ENCODE measurements around the gene WWOX.
"Not testable (repeated sequence)": the region's sequence is repeated elsewhere in the genome, so short reads cannot be mapped to it uniquely, and the experiment has no call there.

The WWOX gene

DNA sequence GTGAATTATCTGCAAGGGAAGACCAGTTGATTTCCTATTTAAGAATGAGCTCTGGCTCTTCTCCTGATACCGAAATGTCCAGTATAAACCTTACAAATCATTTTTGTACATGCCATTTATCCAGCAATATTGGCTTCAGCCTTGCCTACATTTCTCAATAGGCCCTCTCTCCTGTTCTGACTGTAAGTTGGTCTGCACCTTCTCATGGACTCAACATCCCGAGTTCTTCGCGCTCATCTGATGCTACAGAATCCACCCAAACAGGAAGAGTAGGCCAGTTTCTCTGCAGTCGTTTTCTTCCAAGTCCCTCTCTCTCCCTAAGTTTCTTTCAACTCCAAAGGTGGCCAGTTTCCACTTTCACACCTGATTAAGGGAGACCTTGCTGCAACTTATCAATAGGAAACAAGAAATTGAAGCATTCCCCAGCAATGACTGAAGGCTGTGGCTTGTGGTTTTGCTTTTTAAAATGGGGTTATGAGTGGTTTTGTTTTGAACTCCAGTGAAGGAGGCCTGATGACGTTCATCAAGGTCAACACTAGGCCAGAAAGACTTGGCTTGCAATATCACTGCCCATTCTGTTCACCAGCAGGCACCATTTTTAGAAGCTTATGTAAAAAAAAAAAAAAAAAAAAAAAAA is 1118.0 kb downstream of the WWOX start:
- no peak for DNase-seq (ENCODE audit: low spot score)

- DNase-seq (ENCODE audit: low spot score): no peak
Measured at GRCh38 chr16:79218351-79218750, 1118.9 kb downstream of the WWOX start.

DNA sequence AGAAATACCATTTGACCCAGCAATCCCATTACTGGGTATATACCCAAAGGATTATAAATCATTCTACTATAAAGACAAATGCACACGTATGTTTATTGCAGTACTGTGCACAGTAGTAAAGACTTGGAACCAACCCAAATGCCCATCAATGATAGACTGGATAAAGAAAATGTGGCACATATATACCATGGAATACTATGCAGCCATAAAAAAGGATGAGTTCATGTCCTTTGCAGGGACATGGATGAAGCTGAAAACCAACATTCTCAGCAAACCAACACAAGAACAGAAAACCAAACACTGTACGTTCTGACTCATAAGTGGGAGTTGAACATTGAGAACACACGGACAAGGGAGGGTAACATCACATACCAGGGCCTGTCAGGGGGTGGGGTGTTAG is 1126.5 kb downstream of the WWOX start:
- DNase-seq (ENCODE audit: low spot score): not testable (repeated sequence)

- no peak for DNase-seq (ENCODE audit: low spot score)
Measured at GRCh38 chr16:79229361-79229760, 1129.9 kb downstream of the WWOX start.

DNA sequence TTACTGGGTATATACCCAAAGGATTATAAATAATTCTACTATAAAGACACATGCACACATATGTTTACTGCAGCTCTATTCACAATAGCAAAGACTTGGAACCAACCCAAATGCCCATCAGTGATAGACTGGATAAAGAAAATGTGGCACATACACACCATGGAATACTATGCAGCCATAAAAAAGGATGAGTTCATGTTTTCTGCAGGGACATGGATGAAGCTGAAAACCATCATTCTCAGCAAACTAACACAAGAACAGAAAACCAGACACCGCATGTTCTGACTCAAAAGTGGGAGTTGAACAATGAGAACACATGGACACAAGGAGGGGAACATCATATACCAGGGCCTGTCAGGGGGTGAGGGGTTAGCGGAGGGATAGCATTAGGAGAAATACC is 1146.2 kb downstream of the WWOX start:
- not testable (repeated sequence) for DNase-seq (ENCODE audit: low spot score)

DNA sequence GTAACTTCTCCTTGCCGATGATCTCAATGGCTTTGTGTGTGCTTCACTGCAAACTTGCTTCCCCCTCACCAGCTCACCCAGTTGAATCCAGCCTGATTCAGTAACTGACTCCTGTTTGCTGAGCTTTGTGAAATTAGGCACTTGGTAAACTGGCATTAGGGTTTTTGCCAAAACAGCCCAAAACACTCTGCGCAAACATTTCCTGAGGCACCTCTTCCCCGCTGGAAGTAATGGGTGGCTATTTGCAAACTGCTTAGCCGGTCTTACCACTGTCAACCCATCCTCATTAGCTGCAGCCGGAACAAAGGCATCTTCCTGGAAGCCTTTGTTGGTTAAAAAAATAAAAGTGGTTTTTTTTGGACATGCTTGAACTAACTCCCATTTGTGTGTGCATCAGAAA is 1147.9 kb downstream of the WWOX start:
- no peak for DNase-seq (ENCODE audit: low spot score)

- no peak for DNase-seq (ENCODE audit: low spot score)
Measured at GRCh38 chr16:79248351-79248750, 1148.9 kb downstream of the WWOX start.

GRCh38 chr16:79250502-79251098 is 1151.1 kb downstream of the WWOX start:
- no peak for DNase-seq (ENCODE audit: low spot score)

GRCh38 chr16:79253100-79253631 is 1153.7 kb downstream of the WWOX start:
- no peak for DNase-seq (ENCODE audit: low spot score)

GRCh38 chr16:79257953-79258490 is 1158.6 kb downstream of the WWOX start:
- DNase-seq (ENCODE audit: low spot score): no peak

GRCh38 chr16:79260890-79261289 is 1161.4 kb downstream of the WWOX start:
- DNase-seq (ENCODE audit: low spot score): not testable (repeated sequence)

GRCh38 chr16:79261481-79261940 is 1162.1 kb downstream of the WWOX start:
- DNase-seq (ENCODE audit: low spot score): no peak

DNA sequence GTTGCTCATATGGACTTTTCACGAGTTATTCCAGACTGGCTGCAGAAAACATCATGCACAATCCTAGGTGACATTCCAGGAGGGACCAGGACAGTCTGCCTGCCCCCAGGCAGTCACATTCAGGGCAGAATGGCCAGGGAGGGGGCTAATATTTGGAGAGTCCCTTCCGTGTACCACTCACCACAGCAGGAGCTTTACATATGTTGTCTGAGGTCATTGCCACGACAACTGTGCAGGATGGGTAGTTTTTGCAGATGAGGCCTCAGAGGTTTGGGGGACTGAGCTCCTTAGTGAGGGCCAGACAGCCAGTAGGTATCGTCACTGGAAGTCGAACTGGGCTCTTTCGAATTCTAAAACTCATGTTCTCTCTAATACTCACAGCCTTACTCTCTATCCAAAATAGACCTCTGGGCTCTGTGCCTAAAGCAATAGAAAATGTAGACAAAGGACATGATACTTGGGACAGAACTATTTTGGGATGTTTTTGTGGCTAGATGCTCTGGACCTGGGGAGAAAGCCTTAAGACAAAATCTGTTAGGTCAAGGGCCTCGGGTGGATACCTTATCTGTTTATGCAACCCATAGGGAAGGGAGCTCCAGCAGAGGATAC is 1162.6 kb downstream of the WWOX start:
- DNase-seq (ENCODE audit: low spot score): no peak
